LNCaP clone FGC (cell line): ENCODE results near the gene PRSS38.

ENCODE experiments used
- DNase-seq: peaks from one replicate; pipeline ENCODE4 v3.0.0-alpha.2; 2011; ENCODE audit warnings: low read depth
- H3K4me3 ChIP-seq: 2 replicates; pipeline ENCODE4 v1.5.1; 2011; ENCODE audit warnings: mild to moderate bottlenecking, low read depth, low read length, control low read depth
- CTCF ChIP-seq: IDR thresholded peaks from 2 replicates; pipeline ENCODE4 v1.5.1; 2012; ENCODE audit warnings: mild to moderate bottlenecking; ENCODE audit not compliant: control insufficient read depth, insufficient read depth; ENCODE audit errors: extremely low read depth

The PRSS38 gene

GRCh38 chr1:227793948-227794816, 21.3 kb upstream of the PRSS38 start:
- TF ChIP-seq CTCF: no peak
- no peak for DNase-seq
- no peak overlapping the region for H3K4me3 ChIP-seq

DNA sequence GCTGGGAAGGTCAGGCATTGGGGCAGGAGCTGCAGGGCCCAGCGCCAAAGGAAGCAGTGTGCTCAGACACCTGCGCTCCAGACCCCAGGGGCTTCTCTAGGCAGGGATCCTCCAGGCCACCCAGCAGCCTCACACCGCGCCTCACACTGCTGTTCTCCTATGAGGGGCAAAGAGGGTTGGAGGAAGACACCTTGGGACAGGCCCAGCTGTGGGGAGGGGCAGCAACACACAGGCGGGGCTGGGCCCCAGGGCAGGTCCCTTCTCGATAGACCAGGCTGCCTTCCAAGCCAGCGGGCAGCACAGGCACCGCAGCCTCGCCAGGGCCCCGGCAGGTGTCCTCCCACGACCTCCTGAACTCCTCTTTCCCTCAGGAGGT, 20.7 kb upstream of the PRSS38 start:
- TF ChIP-seq CTCF: no peak

GRCh38 chr1:227795732-227796131, 19.7 kb upstream of the PRSS38 start:
- TF ChIP-seq CTCF: no peak
- H3K4me3 ChIP-seq: no peak overlapping the region
- DNase-seq: no peak

More for the DNA sequence above, 20.7 kb upstream of the PRSS38 start:
- H3K4me3 ChIP-seq: no peak overlapping the region
- no peak for DNase-seq

DNA sequence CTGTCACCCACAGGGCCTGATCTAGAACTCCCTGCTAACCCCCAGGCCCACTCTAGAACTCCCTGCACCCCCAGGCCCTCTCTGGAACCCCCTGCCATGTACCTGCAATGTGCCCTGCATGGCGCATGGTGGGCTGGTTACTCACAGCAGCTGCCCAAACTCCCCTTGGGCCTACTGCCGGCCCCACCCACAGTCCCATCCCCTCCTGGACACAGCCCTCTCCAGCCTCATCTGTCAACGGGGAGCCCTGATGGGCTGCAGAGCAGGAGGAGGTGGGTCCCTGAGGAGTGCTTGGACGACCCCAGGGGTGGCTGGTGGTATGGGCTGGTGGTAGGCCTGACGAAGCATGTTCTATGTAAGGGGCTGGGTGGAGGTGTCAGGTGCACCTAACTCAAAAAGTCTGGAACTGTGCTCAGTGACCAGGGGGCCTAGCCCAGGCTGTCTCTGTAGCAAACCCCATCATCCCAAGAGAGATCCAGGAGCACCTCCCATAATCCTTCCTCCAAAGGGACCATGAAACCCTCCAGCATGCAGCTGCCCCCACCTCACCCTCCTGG, 19.0 kb upstream of the PRSS38 start:
- no peak for TF ChIP-seq CTCF
- DNase-seq: no peak
- H3K4me3 ChIP-seq: no peak overlapping the region

DNA sequence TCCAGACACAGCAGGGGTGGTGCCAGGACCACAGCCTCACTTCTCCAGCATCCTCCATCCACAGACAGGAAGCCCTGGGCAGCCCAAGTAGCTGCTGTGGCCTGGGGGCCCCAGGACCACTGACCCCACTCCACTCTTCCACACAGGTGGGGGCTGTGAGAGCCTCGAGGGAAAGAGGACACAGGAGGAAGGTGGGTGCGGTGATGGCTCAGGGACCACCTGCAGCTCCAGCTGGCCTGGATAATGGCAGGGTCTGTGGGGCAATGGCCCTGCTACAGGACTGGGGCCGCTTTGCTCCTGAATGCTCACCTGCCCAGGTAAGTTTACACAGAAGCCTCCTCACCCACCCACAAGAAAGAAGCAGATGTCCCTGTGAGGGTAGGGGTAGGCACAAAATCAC, 18.3 kb upstream of the PRSS38 start:
- no peak overlapping the region for H3K4me3 ChIP-seq
- no peak for TF ChIP-seq CTCF
- DNase-seq: no peak

- no peak overlapping the region for H3K4me3 ChIP-seq
- DNase-seq: no peak
Measured at GRCh38 chr1:227797625-227798024, 17.9 kb upstream of the PRSS38 start.

More at GRCh38 chr1:227797625-227798024, 17.9 kb upstream of the PRSS38 start:
- TF ChIP-seq CTCF: no peak
